Measurements from ENCODE around the gene SERPINF2. TPM values are rescaled to one million over a fixed set of nuclear protein-coding genes. Genes with fewer than 3 reads are reported as not detected.
"Not testable (repeated sequence)": the region's sequence is repeated elsewhere in the genome, so short reads cannot be mapped to it uniquely, and the experiment has no call there.

SERPINF2 gene
- polyA plus RNA-seq (2011; rRNA removed) (0.02 TPM in 1 of 2 replicates, not detected in the other), polyA minus RNA-seq (2011; rRNA and poly(A)+ RNA removed) (0.15 TPM in 1 of 2 replicates, not detected in the other)

GRCh38 chr17:1742371-1743087 lies at the start of gene SERPINF2:
Gene SERPINF2 (plus strand): TSS chr17:1742871. CDS start chr17:1744996, 2,125 bp downstream.
- DNase-seq (ENCODE audit: low read depth): no peak
- H3K4me3 ChIP-seq (ENCODE audit: low read depth, low read length): no peak within 1 kb of the TSS
- no peaks in the 10 kb centered on the region for H3K27me3 ChIP-seq (ENCODE audit: control insufficient read depth, insufficient read depth, low read length)
- TF ChIP-seq CTCF (IDR thresholded peaks at IDR 0.05; ENCODE audit: insufficient read depth, low read depth, low read length): no peak
- ChIA-PET CTCF (no interaction called here), POLR2A (no interaction called here)
- H3K36me3 ChIP-seq (ENCODE audit: control insufficient read depth, insufficient read depth, low read length): peaks cover 2% of the 10 kb centered on the region

- Histone ChIP-seq H3K27me3 (ENCODE audit: control insufficient read depth, insufficient read depth, low read length) (no peaks in the 10 kb centered on the region), H3K36me3 (ENCODE audit: control insufficient read depth, insufficient read depth, low read length) (no peaks in the 10 kb centered on the region), H3K4me3 (ENCODE audit: low read depth, low read length) (no peak overlapping the region)
- DNase-seq (ENCODE audit: low read depth): no peak
- no peak for TF ChIP-seq CTCF (IDR thresholded peaks at IDR 0.05; ENCODE audit: insufficient read depth, low read depth, low read length)
- ChIA-PET POLR2A (interaction anchor here (0.6 kb wide), 1 partner anchor 24 kb away, joined by 3 read pairs; no protein-coding TSS in a partner anchor), CTCF (no interaction called here)
These were observed 49.3 kb upstream of the SERPINF2 start for GRCh38 chr17:1693339-1693738.

- POLR2A ChIA-PET: no interaction called here
- no peak for DNase-seq (ENCODE audit: low read depth)
- H3K36me3 ChIP-seq (ENCODE audit: control insufficient read depth, insufficient read depth, low read length): no peaks in the 10 kb centered on the region
- no peak for TF ChIP-seq CTCF (IDR thresholded peaks at IDR 0.05; ENCODE audit: insufficient read depth, low read depth, low read length)
- CTCF ChIA-PET: no interaction called here
- H3K27me3 ChIP-seq (ENCODE audit: control insufficient read depth, insufficient read depth, low read length): no peaks in the 10 kb centered on the region
- no peak overlapping the region for H3K4me3 ChIP-seq (ENCODE audit: low read depth, low read length)
These were observed 47.3 kb upstream of the SERPINF2 start for GRCh38 chr17:1695365-1695764.

GRCh38 chr17:1697681-1698080 lies 45.0 kb upstream of the SERPINF2 start:
- Histone ChIP-seq H3K27me3 (ENCODE audit: control insufficient read depth, insufficient read depth, low read length) (no peaks in the 10 kb centered on the region), H3K36me3 (ENCODE audit: control insufficient read depth, insufficient read depth, low read length) (no peaks in the 10 kb centered on the region), H3K4me3 (ENCODE audit: low read depth, low read length) (no peak overlapping the region)
- ChIA-PET CTCF (no interaction called here), POLR2A (no interaction called here)
- DNase-seq (ENCODE audit: low read depth): no peak
- no peak for TF ChIP-seq CTCF (IDR thresholded peaks at IDR 0.05; ENCODE audit: insufficient read depth, low read depth, low read length)

GRCh38 chr17:1699891-1700290 lies 42.8 kb upstream of the SERPINF2 start:
- POLR2A ChIA-PET; H3K4me3 ChIP-seq (ENCODE audit: low read depth, low read length); H3K36me3 ChIP-seq (ENCODE audit: control insufficient read depth, insufficient read depth, low read length); H3K27me3 ChIP-seq (ENCODE audit: control insufficient read depth, insufficient read depth, low read length); DNase-seq (ENCODE audit: low read depth); CTCF ChIA-PET: not testable (repeated sequence)

- ChIA-PET CTCF (no interaction called here), POLR2A (interaction anchor here (0.7 kb wide), 1 partner anchor 13 kb away, joined by 5 read pairs; no protein-coding TSS in a partner anchor)
- Histone ChIP-seq H3K4me3 (ENCODE audit: low read depth, low read length) (no peak overlapping the region), H3K27me3 (ENCODE audit: control insufficient read depth, insufficient read depth, low read length) (no peaks in the 10 kb centered on the region), H3K36me3 (ENCODE audit: control insufficient read depth, insufficient read depth, low read length) (peaks cover 2% of the 10 kb centered on the region)
- no peak for TF ChIP-seq CTCF (IDR thresholded peaks at IDR 0.05; ENCODE audit: insufficient read depth, low read depth, low read length)
- DNase-seq (ENCODE audit: low read depth): no peak
These were observed 39.6 kb upstream of the SERPINF2 start for GRCh38 chr17:1703063-1703462.
